CD4-positive, alpha-beta T cell treated with Interleukin-6 for 4 hours (primary cell): ENCODE data around the gene ARHGEF2.

Source experiments
- DNase-seq: peaks from one replicate; pipeline ENCODE4 v3.0.0-alpha.2; 2020; ENCODE audit warnings: mixed read lengths

ARHGEF2 gene

DNA sequence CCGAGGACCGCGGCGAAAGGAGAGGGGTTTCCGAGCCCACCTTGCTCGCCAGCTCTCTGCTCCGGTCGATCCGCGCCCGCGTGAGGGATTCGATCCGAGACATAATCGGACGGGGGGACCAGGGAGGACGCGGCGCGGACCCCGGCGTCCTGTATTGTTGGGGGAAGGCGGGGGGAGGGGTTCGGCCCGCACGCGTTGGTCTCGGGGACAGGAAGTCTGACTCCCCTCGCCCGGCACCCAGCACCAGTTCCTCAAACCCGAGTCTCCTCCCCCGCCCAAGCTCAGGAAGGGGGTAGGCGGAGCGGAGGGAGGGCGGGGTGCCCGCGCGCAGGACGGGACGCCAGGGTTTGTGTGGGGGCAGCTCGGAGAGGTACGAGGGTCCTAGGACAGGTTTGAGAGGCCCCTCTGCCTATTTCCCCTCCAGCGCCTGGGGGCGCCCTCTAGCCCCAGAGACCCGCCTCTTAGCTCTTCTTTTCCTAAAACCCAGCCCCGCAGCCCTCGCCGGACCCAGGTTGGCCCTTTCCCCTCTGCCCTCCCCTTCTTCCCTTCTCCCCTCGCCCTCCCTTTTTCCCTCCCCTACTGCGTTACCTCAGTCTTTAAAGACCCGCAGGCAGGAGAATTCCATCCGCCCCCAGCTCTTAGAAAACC, at the start of gene ARHGEF2:
ARHGEF2 (minus strand) TSS at position 223 of the 648 bp plus-strand sequence; CDS start at position 103, 120 bp downstream.
- peak; percentile 88 for DNase-seq

DNA sequence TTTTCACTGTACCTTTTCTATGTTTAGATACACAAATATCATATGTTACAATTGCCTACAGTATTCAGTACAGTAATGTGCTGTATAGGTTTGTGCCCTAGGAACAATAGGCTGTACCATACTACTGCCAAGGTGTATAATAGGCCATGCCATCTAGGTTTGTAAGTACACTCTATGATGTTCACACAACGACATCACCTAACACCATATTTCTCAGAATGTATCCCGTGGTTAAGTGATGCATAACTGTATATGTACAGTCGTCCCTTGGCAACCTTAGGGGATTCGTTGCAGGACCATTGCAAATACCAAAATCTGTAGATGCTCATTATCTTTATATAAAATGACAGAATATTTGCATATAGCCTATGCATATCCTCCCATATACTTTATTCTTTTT, 48.2 kb upstream of the ARHGEF2 start:
- DNase-seq: no peak

DNA sequence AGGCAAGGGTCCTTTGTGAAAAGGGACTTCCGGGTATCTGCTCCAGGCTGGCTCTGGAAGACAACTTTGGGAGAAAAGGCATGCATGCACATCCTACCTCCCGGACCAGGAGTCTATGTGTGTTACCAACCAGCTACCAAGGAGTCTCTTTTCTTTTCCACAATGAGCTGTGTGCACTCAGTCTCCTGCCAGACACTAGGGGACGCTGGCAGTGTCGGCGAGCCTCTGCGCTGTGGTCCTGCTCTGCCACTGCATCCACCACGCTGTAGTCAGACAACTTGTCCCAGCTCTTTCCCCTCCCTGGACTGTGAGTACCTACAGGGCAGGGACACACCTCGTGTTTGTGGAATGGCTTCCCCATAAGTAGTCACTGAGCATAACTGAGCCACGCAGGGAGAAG, 47.5 kb upstream of the ARHGEF2 start:
- peak; percentile 27 for DNase-seq

DNA sequence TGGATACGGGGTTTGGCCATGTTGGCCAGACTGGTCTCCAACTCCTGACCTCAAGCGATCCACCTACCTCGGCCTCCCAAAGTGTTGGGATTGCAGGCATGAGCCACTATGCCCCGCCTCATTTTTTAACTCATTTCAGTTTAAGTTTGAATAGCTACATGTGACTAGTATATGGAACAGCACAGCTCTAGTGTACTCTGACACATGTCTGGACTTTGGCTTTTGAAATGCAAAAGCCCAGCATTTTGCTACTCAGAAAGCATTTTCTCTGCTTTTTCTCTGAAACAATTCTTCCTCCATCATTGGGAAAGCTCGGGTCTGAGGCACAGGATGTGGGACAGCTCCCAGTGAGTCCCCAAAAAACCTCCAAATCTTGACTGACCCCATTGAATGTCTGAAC, 46.5 kb upstream of the ARHGEF2 start:
- DNase-seq: no peak

DNA sequence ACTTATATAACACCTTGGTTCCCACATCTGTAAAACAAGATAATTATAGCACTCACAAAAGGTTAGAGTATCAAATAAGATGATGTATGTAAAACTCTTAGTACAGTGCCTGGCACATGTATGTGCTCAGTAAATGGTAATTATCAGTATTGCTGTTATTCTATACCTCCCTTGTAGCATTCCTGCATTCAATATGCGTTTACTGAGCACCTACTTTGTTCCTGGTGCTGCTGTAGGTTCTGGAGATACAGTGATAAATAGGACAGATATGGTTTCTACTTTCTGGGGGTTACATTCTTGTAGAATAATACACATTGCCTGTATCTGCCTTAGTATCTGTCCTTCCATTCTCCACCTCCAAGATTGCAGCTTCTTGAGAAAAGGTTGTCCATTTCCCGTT, 43.6 kb upstream of the ARHGEF2 start:
- DNase-seq: no peak

DNA sequence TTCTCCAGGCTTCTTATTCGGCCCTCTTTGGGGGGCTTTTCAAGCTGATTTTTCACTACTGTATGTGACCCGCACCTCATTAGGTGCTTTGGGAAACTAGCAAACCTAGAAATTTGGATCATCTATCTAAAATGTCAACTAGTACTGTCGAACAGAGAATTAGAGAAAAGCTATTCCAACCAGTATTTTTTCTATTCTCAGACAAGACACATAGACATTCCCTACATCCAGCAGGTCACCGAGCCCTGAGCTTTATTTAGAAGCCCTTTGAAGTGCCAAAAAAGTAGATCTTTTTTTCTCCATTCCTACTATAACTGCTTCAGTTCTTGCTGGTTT, 42.7 kb upstream of the ARHGEF2 start:
- no peak for DNase-seq

DNA sequence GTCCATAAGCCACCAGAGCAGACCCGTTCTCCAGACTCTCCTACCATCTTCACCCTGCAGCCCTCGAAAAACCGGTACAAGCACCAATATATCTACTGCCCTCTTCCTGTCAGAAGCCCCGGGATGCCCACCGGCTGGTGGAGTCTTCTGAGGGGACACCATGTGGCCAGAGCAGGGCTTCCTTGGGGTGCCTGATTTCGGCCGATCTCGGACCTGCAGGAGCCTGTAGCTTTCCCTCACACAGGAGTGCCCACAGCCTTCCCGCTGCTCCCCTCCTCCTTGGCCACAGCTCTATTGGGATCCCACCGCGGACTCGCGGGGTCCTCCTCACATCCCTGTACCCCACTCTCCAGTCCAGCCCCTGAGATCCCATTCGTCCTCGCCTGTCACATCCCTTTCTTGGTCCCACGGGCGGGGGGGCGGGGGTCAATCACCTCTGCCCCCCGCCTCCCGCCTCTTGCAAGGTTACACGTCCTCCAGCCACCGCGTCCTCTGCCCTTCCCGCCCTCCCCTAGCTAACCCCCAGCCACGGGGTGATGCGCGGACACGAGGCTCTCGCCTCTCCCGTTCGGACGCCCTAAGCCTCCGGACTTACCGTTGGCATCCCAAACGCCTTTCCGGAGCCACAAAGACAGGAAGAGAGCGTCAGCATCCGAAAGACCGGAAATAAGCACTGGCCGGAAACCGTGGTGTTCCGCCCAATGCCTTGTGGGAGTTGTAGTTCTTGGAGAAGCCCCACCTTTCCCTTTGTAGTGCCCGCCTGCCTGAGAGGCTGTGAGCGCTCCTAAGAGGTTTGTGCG, 42.1 kb upstream of the ARHGEF2 start, which contains the start of gene SSR2:
SSR2 (minus strand) TSS at position 659 of the 800 bp plus-strand sequence. CDS start 784 bp downstream, outside the sequence.
- peak; percentile 85 for DNase-seq

DNA sequence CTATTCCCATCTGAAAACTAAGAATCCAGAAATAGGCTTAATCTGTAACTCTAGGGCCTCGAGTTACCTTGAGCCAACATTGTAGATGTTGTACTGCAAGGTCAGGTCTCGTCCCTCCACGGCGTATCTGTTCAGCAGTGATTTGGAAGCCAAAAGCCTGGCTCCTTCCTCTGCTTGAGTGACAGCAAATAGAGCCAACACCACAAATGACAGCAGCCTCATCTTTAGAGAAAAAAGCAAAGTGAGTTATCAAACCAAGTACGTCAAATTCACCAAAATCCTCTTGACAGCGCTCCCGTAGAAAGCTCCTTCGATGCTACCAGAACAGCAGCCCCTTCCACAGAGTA, 41.6 kb upstream of the ARHGEF2 start:
- no peak for DNase-seq

DNA sequence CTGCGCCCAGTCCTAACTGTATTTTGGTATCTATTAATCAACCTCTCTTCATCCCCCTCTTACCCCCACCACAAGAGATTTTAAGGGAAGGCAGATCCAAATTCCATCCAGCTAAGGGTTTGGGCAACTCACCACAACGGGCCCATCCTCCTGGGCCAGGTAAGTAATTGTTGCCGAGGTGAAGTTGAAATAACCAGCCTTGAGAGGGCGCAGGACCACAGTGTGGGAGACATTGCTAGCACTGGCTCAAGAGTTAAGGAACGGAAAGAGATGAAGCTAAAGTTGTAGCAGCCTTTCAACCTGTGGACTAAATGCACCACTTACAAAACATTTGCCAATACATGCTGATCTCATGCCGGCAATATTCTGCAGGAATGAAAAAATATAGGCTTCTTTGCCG, 36.5 kb upstream of the ARHGEF2 start:
- no peak for DNase-seq

DNA sequence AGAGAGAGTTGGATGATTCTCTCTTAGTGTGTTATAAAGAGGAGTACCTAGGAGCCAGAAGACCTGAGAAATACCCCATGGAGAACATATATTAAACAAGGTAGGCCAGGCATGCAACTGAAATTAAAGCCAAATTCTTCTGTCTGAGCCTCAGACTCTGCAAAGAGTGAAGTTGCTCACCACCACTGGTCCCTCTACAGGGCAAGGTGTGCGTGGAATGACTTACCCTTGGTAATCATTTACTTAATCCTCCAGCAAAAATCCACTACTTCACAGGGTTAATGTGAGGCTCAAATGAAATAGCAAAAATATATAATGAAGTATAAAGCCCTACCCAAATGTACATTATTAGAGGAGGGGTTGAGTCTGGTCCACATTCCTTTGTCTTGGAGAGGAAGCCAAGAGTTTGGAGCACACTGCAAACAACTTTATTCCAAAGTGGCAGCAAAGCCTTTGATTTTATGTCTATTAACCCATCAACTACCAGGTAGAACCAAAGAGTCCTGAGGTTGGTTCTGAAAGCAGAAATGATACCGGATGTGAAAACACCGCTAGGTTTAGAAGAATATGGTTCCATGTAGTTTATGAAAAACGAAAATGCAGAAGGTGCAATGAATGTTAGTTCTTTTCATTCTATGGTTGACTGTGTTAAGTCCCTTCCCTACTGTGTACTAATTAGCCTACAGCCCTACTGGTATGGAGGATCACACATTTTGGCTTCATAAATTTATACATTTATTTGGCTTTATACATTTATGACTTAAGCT, 33.9 kb upstream of the ARHGEF2 start:
- DNase-seq: no peak

DNA sequence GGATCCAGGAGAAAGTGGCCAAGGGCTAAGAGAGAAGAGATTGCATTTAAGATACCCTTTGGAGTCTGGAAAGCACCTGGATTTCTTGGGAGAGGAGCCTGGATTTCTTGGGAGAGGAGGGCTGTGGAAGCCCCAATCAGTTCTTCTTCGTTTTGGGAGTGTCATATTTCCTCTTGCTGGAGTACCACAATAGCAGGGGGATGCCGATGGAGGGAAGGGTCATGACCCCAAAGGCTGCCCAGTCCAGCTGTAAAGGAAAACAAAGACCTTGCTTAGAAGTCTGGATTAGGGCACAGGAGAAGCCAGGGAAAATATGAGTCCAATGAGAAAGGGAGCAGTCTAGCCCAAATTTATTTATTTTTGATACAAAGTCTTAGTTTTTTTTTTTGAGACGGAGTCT, 31.1 kb upstream of the ARHGEF2 start:
- no peak for DNase-seq

DNA sequence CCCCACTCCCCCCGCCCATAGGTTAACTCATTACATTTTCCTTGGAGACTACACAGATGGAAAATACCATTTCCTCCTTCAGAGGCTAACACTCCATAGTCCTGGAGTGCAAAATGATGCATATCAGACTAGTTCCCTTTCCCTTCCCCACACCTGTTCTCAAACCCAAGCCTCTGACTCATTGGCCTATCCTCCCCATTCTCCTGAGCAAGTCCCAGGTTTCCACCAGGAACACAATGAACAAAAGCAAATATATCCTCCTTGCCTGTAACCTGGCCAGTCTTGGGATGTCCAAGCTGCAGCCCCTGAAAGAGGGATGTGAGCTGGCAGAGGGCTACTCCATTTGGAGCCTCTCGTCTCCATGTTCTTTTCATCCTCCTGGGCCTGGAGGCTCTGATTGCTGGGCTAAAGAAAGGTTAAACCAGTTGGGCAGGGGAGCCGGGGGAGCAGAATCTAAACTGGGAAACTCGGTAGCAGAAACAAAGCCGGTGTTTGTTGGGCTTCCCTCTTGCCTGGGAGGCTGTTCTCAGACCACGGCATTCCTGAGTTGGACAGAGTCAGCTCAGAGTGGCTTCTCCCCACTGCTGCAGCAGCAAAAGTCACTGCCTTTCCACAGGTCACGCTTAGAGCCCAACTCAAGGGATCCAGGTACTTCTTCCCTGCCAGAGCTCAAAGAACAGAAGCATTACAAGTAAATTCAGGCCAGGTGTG, 28.5 kb upstream of the ARHGEF2 start:
- DNase-seq: no peak

DNA sequence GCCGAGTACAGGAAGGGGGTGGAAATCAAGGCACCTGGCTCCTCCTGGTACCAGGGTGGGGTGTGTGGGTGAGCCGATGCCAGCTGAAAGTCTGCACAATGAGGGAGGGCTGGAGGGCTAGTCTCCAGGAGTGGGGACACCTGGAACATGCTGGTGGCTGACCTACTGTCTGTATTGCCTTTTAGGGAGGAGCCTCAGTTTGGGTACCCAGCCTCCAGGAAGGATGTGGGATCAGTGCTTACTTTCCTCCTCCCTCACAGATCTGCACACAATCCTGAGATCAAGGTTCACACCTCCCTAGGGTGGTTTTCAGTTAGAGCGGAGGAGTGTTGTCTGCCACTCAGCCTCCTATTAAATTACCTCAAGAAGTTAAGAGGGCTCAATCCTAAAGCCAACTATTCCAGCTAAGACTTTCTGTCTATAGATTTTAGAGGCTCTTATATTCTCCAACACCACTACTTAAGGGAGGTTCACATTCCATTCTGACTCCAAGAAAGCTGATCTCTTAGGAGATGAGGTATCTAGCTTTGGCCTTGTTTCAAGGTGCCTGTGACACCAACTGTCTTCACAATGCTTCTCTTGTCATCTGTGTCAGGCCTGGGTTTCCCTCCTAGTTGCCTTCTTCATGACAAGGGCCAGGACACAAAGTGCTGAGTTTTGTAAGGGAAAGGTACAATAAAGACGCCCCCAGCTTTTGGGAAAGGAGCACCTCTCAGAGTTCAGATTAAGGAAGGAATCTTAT, 26.7 kb upstream of the ARHGEF2 start:
- DNase-seq: peak; percentile 37

DNA sequence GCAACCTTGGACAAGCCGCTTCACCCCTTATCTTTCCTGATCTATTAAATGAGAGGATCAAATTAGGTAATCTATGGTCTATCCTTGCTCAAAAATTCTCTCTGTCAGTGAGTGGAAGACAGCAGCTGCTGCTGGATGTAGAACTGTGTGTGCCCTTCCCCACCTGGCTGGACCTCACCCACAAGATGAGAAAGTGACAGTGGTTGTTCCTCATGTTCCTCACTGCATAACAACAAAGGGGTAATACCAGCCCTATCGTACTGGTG, 25.5 kb upstream of the ARHGEF2 start:
- DNase-seq: no peak

DNA sequence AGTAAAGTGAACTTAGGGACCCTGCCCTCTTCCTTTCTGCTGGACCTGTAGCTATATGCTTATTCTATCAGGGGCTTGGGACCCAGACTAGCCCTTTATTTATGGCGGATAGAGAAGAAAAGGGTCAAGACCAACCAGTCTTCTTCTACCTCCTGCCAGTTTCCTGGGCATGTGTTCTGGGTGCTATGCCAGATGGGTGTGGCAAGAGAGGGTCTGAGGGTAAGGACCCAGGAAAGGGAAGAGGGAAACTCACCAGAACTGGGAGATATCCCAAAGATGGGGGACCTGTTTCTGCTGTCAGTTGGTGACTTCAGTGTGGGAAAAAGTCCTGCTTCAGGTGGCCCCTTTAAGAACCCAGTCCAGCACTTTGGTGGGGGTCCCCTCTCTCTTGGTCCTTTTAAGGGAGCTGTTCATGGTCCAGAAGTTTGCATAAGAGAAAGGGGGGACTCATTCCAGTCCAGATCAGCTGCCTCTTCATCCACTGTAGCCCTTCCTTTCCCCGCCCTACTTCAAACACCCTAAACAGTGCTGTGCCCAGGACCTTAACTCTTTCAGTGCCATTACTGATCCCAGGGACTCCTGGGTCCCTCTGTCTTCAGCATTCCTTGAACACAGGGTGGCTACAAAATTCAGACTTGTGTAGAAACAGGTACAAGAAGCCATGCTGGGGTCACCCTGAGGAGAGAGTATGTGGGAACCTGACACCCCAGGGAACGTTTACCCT, 24.0 kb upstream of the ARHGEF2 start:
- no peak for DNase-seq

DNA sequence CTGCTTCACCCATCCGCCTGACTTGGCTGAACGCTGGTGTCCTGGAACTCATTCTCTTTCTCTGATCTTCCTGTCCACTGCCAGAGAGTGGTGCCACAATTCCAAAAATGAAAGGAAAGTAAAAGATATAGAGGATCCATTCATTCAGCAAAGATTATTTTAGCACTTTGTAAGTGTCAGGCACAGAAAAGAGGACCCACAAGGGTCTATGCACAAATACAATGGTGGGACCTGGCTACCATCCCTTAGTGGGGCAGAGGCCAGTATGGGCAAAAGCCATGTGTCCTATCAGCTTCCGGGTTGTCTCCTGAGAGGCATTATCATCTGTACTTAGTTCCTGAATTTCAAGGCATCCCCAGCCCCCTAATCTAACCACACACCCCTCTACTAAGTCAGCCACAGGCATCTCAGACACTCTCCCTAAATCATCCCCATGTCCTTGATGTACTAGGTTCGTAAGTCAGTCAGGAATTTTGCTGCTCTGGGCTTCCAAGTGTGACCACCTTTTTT, 23.4 kb upstream of the ARHGEF2 start:
- no peak for DNase-seq

DNA sequence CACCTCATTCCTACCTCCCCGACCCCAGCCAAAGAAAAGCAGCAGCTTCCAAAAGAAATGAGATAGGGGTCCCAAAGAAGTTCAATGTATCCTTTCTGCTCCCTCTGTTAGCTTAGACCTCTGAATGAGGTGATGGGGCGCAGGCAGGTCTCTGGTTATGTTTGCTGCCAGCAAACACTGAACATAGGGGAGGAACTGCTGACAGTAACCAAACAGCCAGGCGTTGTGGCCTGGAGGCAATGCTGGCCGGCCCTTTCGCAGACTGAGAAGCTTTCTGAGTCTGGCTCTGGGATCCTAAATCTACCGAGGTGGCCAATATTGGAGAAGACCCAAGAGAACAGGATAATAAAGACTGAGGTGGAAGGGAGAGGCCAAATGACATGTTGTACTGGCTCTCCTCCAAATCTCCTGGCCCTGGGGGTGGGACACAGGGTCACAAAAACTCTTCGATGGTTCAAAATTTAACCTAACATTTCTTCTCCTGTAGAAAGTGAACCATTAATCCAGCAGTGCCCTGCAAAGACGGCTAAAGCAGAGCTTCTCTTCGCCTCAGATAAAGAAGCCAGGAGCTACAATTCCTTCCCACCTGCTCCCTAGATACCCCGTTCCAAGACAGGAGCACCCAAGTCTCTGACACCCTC, 22.8 kb upstream of the ARHGEF2 start:
- DNase-seq: no peak

DNA sequence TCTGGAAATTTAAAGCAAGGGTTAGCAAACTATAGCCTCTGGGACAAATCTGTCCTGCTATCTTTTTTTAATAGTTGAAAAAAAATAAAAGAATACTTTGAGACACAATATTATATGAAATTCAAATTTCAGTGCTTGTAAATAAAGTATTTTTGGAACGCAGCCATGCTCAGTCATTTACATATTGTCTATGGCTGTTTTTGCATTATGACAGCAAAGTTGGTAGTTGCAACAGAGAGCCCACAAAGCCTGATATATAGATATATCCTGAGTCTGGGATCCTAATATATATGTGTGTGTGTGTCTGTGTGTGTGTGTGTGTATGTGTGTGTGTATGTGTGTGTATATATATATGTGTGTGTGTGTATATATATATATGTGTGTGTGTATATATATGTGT, 21.6 kb upstream of the ARHGEF2 start:
- no peak for DNase-seq

DNA sequence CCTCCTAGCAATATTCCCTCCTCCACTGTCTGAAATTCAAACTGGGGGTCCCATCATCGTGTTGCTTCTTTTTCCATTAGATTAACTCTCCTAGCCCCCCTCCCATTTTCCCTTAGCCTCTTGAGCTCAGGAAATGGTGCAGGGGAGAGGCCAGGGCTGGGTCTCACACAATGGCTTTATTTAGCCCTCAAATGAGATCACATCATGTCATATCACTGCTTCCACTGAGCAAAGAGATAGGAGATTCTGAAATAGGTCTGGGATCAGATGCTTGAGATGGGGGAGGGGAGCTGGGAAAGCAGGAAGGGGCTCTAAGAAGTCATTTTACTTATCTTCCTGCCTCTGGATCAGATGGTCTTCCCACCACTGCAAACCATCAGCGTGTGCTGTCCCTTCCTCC, 17.8 kb upstream of the ARHGEF2 start:
- no peak for DNase-seq

DNA sequence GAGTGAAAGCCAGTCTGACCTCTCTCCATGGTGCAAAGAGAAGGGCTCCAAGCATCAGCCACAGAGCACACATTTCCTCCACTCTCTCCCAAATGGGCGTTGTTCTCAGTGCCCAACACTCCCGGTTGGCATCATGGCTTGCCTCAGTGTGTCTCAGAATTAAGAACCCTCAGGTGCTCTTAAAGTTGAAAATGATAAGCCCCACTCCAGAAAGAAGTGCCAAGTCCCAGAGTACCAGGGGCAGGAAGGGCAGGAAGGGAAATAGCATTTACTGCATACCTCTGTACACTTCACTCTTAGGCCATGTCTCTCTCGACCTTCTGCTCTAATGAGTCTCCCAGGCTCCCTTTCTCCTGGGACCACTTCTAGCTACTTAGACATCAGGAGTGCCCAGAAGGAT, 15.2 kb upstream of the ARHGEF2 start:
- DNase-seq: no peak

DNA sequence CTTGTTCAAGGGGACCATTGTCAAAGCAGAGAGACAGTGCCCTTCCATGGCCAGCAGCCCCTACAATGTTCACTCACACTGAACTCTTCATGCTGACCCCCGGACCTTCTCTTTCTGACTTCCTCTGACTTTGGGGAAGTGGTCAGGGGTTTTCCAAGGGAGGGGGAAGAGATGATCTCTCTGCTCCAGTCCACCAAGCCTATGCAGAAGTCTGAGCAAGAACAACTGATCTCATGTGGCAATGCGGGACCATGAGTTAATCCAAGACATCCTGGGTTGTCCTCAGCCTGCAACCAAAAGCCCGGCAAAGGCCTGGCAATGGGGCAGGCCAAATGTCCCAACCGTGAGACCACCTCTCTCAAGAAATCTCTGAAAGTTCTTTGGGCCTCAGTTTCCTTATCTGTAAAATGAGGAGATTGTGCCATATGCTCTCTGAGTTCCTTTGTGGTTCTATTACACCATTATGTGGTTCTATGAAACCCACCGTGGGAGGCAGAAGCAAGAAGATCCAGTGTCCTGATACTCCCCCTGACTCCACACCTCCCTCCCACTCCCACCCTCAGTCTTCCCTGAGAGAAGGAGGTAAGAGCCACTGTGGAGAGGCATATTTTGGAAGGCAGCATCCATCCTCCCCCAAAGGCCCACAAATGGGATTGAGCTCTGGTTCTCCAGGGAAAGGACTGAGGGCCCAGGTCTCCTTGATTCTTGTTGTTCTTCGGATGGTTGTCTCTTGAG, 11.8 kb upstream of the ARHGEF2 start:
- no peak for DNase-seq
